Naive thymus-derived CD4-positive, alpha-beta T cell (primary cell): ENCODE results near the gene G3BP1. TPM values are rescaled to one million over a fixed set of nuclear protein-coding genes. Genes with fewer than 3 reads are reported as not detected.

ENCODE experiments used
- ATAC-seq: fragments of 150-1000 bp; cut with Tn5 transposase; 2 replicates; pipeline ENCODE4 v1.10.0; 2021; ENCODE audit warnings: mild to moderate bottlenecking, moderate library complexity
- CTCF ChIA-PET: fragments of 350-600 bp; sonication (Branson Sonifier 250); formaldehyde crosslinking; loops from one replicate; lab custom pipeline; 2021; ENCODE audit warnings: antibody characterized with exemption; lab: Charles Lee
- POLR2A ChIA-PET: fragments of 350-600 bp; sonication (Branson Sonifier 250); formaldehyde crosslinking; loops from one replicate; lab custom pipeline; 2021; ENCODE audit warnings: antibody characterized with exemption, inconsistent platforms; lab: Charles Lee
- DNase-seq, 9 donors: peaks; one replicate each; pipeline versions ENCODE4 v3.0.0 to v3.0.0-alpha.2; 2020 to 2022; ENCODE audit warnings: mixed read lengths in 1 of 9
- H3K27ac ChIP-seq: one replicate; pipeline ENCODE4 v1.7.0; 2013; ENCODE audit warnings: mild to moderate bottlenecking, low read depth, low read length, moderate library complexity
- H3K27me3 ChIP-seq, 2 donors: one replicate each; pipeline ENCODE4 v1.7.0; 2013; ENCODE audit warnings: low read length in 2 of 2, mild to moderate bottlenecking in 2 of 2, moderate library complexity in 2 of 2; ENCODE audit not compliant: control insufficient read depth in 2 of 2, insufficient read depth in 2 of 2
- H3K36me3 ChIP-seq, 3 experiments: 1 replicate in 2 of 3; 2 replicates in 1 of 3; pipeline ENCODE4 v1.7.0; 2013; ENCODE audit warnings: low read length in 3 of 3, mild to moderate bottlenecking in 3 of 3, moderate library complexity in 1 of 3; ENCODE audit not compliant: insufficient read depth in 3 of 3, control insufficient read depth in 2 of 3
- H3K4me1 ChIP-seq, 2 donors: one replicate each; pipeline ENCODE4 v1.7.0; 2013; ENCODE audit warnings: low read length in 2 of 2, mild to moderate bottlenecking in 2 of 2, moderate library complexity in 1 of 2; ENCODE audit not compliant: control insufficient read depth in 2 of 2, insufficient read depth in 2 of 2
- H3K4me3 ChIP-seq: 2 replicates; pipeline ENCODE4 v1.7.0; 2013; ENCODE audit warnings: mild to moderate bottlenecking, low read length
- H3K9me3 ChIP-seq, 3 experiments: 1 replicate in 2 of 3; 2 replicates in 1 of 3; pipeline ENCODE4 v1.7.0; 2013; ENCODE audit warnings: low read length in 3 of 3; ENCODE audit not compliant: control insufficient read depth in 2 of 3
- H3K27ac Mint-ChIP-seq, 9 donors: one replicate each; pipeline ENCODE4 v1.8.0; 2020 to 2022; ENCODE audit warnings: mixed read lengths in 9 of 9, mild to moderate bottlenecking in 8 of 9, moderate library complexity in 5 of 9, inconsistent platforms in 2 of 9
- H3K27me3 Mint-ChIP-seq, 5 donors: one replicate each; pipeline ENCODE4 v1.8.0; 2021 to 2022; ENCODE audit warnings: mixed read lengths in 5 of 5, mild to moderate bottlenecking in 1 of 5
- H3K36me3 Mint-ChIP-seq, 5 donors: one replicate each; pipeline ENCODE4 v1.8.0; 2020 to 2022; ENCODE audit warnings: mixed read lengths in 5 of 5, mild to moderate bottlenecking in 3 of 5, inconsistent platforms in 1 of 5
- H3K4me1 Mint-ChIP-seq, 7 donors: one replicate each; pipeline ENCODE4 v1.8.0; 2020 to 2022; ENCODE audit warnings: mixed read lengths in 7 of 7, mild to moderate bottlenecking in 3 of 7, inconsistent platforms in 1 of 7
- H3K4me3 Mint-ChIP-seq, 10 donors: one replicate each; pipeline ENCODE4 v1.8.0; 2020 to 2022; ENCODE audit warnings: mild to moderate bottlenecking in 10 of 10, mixed read lengths in 10 of 10, moderate library complexity in 6 of 10, inconsistent platforms in 2 of 10
- H3K9me3 Mint-ChIP-seq, 11 donors: one replicate each; pipeline ENCODE4 v1.8.0; 2020 to 2022; ENCODE audit warnings: mixed read lengths in 11 of 11, mild to moderate bottlenecking in 4 of 11, inconsistent platforms in 1 of 11, moderate library complexity in 1 of 11
- intact Hi-C, 2 donors: fragments of 100-400 bp; cut with micrococcal nuclease; formaldehyde crosslinking; loops; one replicate each; pipeline ENCODE4 v1.15.1; 2023
- polyA plus RNA-seq, 2 donors: library from polyadenylated mRNA; unstranded; fragments of 300-500 nt; fragmentation: Illumina TruSeq; gene quantifications; one replicate each; pipeline ENCODE4 v1.2.3, GENCODE V29; 2021
- total RNA-seq, 6 experiments: library from RNA in 5 of 6; stranded (reverse) in 5 of 6; gene quantifications; 1 replicate in 5 of 6; 2 replicates in 1 of 6; pipeline ENCODE4 v1.2.3 and lab custom pipeline; 2021 to 2026

The G3BP1 gene
- total and polyA plus RNA-seq, 7 experiments from 2014 or later, result 86.1 to 244 (median 158) TPM

- H3K9me3 Mint-ChIP-seq, result peaks cover 0 to 5% (median 0%) of the 10 kb centered on the region in 11 donors
- H3K4me1 Mint-ChIP-seq, result peaks cover 0 to 14% (median 5%) of the 10 kb centered on the region in 7 donors
- ChIA-PET CTCF (interaction anchor here (0.6 kb wide), 1 partner anchor 14 kb away, joined by 3 read pairs; no protein-coding TSS in a partner anchor), POLR2A (interaction anchor here (0.7 to 0.9 kb wide), 2 partner anchors 29 to 42 kb away, joined by 3 read pairs; no protein-coding TSS in a partner anchor)
- Histone ChIP-seq H3K36me3 (peaks cover 0 to 29% (median 7%) of the 10 kb centered on the region in 3 experiments), H3K4me3 (no peak overlapping the region), H3K4me1 (no peaks in the 10 kb centered on the region), H3K27me3 (no peaks in the 10 kb centered on the region), H3K27ac (no peak overlapping the region), H3K9me3 (no peaks in the 10 kb centered on the region)
- no peak for DNase-seq
- no peaks in the 10 kb centered on the region for H3K27me3 Mint-ChIP-seq
- peaks cover 12 to 49% (median 38%) of the 10 kb centered on the region in 5 donors for H3K36me3 Mint-ChIP-seq
- ATAC-seq, result no peak
- H3K4me3 Mint-ChIP-seq, result no peak overlapping the region
- intact Hi-C loops, result no loop called here
- peak overlapping the region in 3 of 9 donors; percentile 9 to 52 (median 32) for H3K27ac Mint-ChIP-seq
Measured at GRCh38 chr5:151812757-151813309, 41.1 kb downstream of the G3BP1 start.

GRCh38 chr5:151815051-151815450, 43.3 kb downstream of the G3BP1 start:
- Mint-ChIP-seq H3K27ac (peak overlapping the region in 3 of 9 donors; percentile 8 to 13 (median 11)), H3K4me1 (peaks cover 0 to 5% (median 3%) of the 10 kb centered on the region in 7 donors), H3K4me3 (no peak overlapping the region), H3K9me3 (peaks cover 0 to 5% (median 0%) of the 10 kb centered on the region in 11 donors), H3K36me3 (peaks cover 9 to 40% (median 22%) of the 10 kb centered on the region in 5 donors), H3K27me3 (no peaks in the 10 kb centered on the region)
- ATAC-seq, result no peak
- ChIA-PET POLR2A (interaction anchor here (1.4 kb wide), 1 partner anchor 44 kb away, joined by 7 read pairs; the partner anchor contains the start of gene G3BP1), CTCF (interaction anchor here (0.7 kb wide), 1 partner anchor 201 kb away, joined by 4 read pairs; no protein-coding TSS in a partner anchor)
- no peaks in the 10 kb centered on the region for H3K9me3 ChIP-seq
- H3K4me1 ChIP-seq, result no peaks in the 10 kb centered on the region
- intact Hi-C loops, result no loop called here
- H3K4me3 ChIP-seq, result no peak overlapping the region
- no peak for DNase-seq
- no peaks in the 10 kb centered on the region for H3K27me3 ChIP-seq
- no peak overlapping the region for H3K27ac ChIP-seq
- H3K36me3 ChIP-seq, result peaks cover 0 to 15% (median 7%) of the 10 kb centered on the region in 3 experiments

- Mint-ChIP-seq H3K4me1 (peaks cover 0 to 5% (median 0%) of the 10 kb centered on the region in 7 donors), H3K27me3 (no peaks in the 10 kb centered on the region), H3K36me3 (peaks cover 0 to 10% (median 0%) of the 10 kb centered on the region in 5 donors), H3K27ac (peak overlapping the region in 1 of 9 donors; percentile 38), H3K4me3 (no peak overlapping the region), H3K9me3 (no peaks in the 10 kb centered on the region)
- no peak overlapping the region for H3K27ac ChIP-seq
- DNase-seq (no peak), ATAC-seq (no peak)
- intact Hi-C loops, result loop anchor here in 1 of 2 donors (10.0 kb wide), 1 partner anchor 455 kb away; no protein-coding TSS in a partner anchor
- H3K36me3 ChIP-seq, result no peaks in the 10 kb centered on the region
- H3K9me3 ChIP-seq, result no peaks in the 10 kb centered on the region
- H3K27me3 ChIP-seq, result no peaks in the 10 kb centered on the region
- H3K4me3 ChIP-seq, result no peak overlapping the region
- POLR2A ChIA-PET, result no interaction called here
- H3K4me1 ChIP-seq, result no peaks in the 10 kb centered on the region
- CTCF ChIA-PET, result interaction anchor here (1.2 kb wide), 1 partner anchor 323 kb away, joined by 4 read pairs; no protein-coding TSS in a partner anchor
Measured at GRCh38 chr5:151819830-151820229, 48.1 kb downstream of the G3BP1 start.

- no peaks in the 10 kb centered on the region for H3K4me1 ChIP-seq
- no peaks in the 10 kb centered on the region for H3K9me3 ChIP-seq
- Mint-ChIP-seq H3K27me3 (no peaks in the 10 kb centered on the region), H3K9me3 (no peaks in the 10 kb centered on the region), H3K27ac (peak overlapping the region in 1 of 9 donors; percentile 38), H3K4me1 (peaks cover 0 to 5% (median 0%) of the 10 kb centered on the region in 7 donors), H3K36me3 (peaks cover 0 to 6% (median 0%) of the 10 kb centered on the region in 5 donors), H3K4me3 (no peak overlapping the region)
- ChIA-PET POLR2A (no interaction called here), CTCF (interaction anchor here (1.2 kb wide), 1 partner anchor 323 kb away, joined by 4 read pairs; no protein-coding TSS in a partner anchor)
- ATAC-seq (no peak), DNase-seq (no peak)
- H3K27ac ChIP-seq, result no peak overlapping the region
- intact Hi-C loops, result loop anchor here in 1 of 2 donors (10.0 kb wide), 1 partner anchor 455 kb away; no protein-coding TSS in a partner anchor
- no peaks in the 10 kb centered on the region for H3K27me3 ChIP-seq
- H3K36me3 ChIP-seq, result no peaks in the 10 kb centered on the region
- H3K4me3 ChIP-seq, result no peak overlapping the region
Measured at GRCh38 chr5:151820271-151820670, 48.5 kb downstream of the G3BP1 start.

- Mint-ChIP-seq H3K36me3 (peaks cover 0 to 6% (median 0%) of the 10 kb centered on the region in 5 donors), H3K4me1 (peaks cover 0 to 5% (median 0%) of the 10 kb centered on the region in 7 donors), H3K4me3 (no peak overlapping the region), H3K9me3 (no peaks in the 10 kb centered on the region), H3K27me3 (no peaks in the 10 kb centered on the region), H3K27ac (no peak overlapping the region)
- H3K4me3 ChIP-seq, result no peak overlapping the region
- no peaks in the 10 kb centered on the region for H3K27me3 ChIP-seq
- ATAC-seq, result no peak
- DNase-seq, result no peak
- intact Hi-C loops, result loop anchor here in 1 of 2 donors (10.0 kb wide), 1 partner anchor 454 kb away; no protein-coding TSS in a partner anchor
- no peak overlapping the region for H3K27ac ChIP-seq
- H3K9me3 ChIP-seq, result no peaks in the 10 kb centered on the region
- ChIA-PET POLR2A (no interaction called here), CTCF (no interaction called here)
- H3K36me3 ChIP-seq, result no peaks in the 10 kb centered on the region
- H3K4me1 ChIP-seq, result no peaks in the 10 kb centered on the region
Measured at GRCh38 chr5:151820903-151821302, 49.1 kb downstream of the G3BP1 start.

- CTCF ChIA-PET, result interaction anchor here (1.0 kb wide), 1 partner anchor 321 kb away, joined by 3 read pairs; no protein-coding TSS in a partner anchor
- Mint-ChIP-seq H3K27ac (no peak overlapping the region), H3K27me3 (no peaks in the 10 kb centered on the region), H3K4me1 (peaks cover 0 to 5% (median 0%) of the 10 kb centered on the region in 7 donors), H3K36me3 (peaks cover 0 to 11% (median 0%) of the 10 kb centered on the region in 5 donors), H3K9me3 (no peaks in the 10 kb centered on the region), H3K4me3 (no peak overlapping the region)
- ATAC-seq (no peak), DNase-seq (no peak)
- Histone ChIP-seq H3K27me3 (no peaks in the 10 kb centered on the region), H3K4me1 (no peaks in the 10 kb centered on the region), H3K27ac (no peak overlapping the region), H3K4me3 (no peak overlapping the region), H3K36me3 (no peaks in the 10 kb centered on the region), H3K9me3 (no peaks in the 10 kb centered on the region)
- intact Hi-C loops, result loop anchor here in 1 of 2 donors (10.0 kb wide), 1 partner anchor 453 kb away; no protein-coding TSS in a partner anchor
- POLR2A ChIA-PET, result no interaction called here
Measured at GRCh38 chr5:151822141-151822540, 50.4 kb downstream of the G3BP1 start.
